ENCODE data around the gene FOXD1.

GRCh38 chr5:73448463-73449136 is at the start of gene FOXD1:
- TF ChIP-seq CTCF (IDR thresholded peaks at IDR 0.05) (no peak), EP300 (IDR thresholded peaks at IDR 0.05) (no peak), POLR2A (IDR thresholded peaks at IDR 0.05) (no peak)
